KOPT-K1 (cell line): ENCODE measurements around the gene POFUT1.
"Not testable (repeated sequence)": the region's sequence is repeated elsewhere in the genome, so short reads cannot be mapped to it uniquely, and the experiment has no call there.

Source experiments
- H3K27ac ChIP-seq: fragments of 200-600 bp; sonication (generic); 2 replicates; pipeline ENCODE4 v1.5.1; 2016; ENCODE audit warnings: antibody characterized with exemption, mild to moderate bottlenecking, low read depth, low read length; ENCODE audit not compliant: poor library complexity, severe bottlenecking
- H3K36me3 ChIP-seq: fragments of 200-600 bp; sonication (generic); 2 replicates; pipeline ENCODE4 v1.5.1; 2017; ENCODE audit warnings: antibody characterized with exemption, mild to moderate bottlenecking, low read length, moderate library complexity; ENCODE audit not compliant: insufficient read depth
- H3K9me3 ChIP-seq: fragments of 200-600 bp; sonication (generic); 2 replicates; pipeline ENCODE4 v1.5.1; 2017; ENCODE audit warnings: antibody characterized with exemption, low read length, mild to moderate bottlenecking; ENCODE audit not compliant: insufficient read depth, poor library complexity, severe bottlenecking

The POFUT1 gene

GRCh38 chr20:32207626-32208498 lies at the start of gene POFUT1, which contains the start of gene PLAGL2:
Gene POFUT1 (plus strand): TSS chr20:32207880. CDS start chr20:32207942, 62 bp downstream.
Gene PLAGL2 (minus strand): TSS chr20:32207743. CDS start chr20:32202178, 5,565 bp downstream.
- H3K36me3 ChIP-seq, result peaks cover 67% of the 10 kb centered on the region
- no peaks in the 10 kb centered on the region for H3K9me3 ChIP-seq
- peak within 1 kb of the TSS; percentile 85 for H3K27ac ChIP-seq

GRCh38 chr20:32158351-32158750 lies 49.3 kb upstream of the POFUT1 start:
- no peaks in the 10 kb centered on the region for H3K9me3 ChIP-seq
- no peak overlapping the region for H3K27ac ChIP-seq
- H3K36me3 ChIP-seq, result peaks cover 96% of the 10 kb centered on the region

- H3K27ac ChIP-seq, result no peak overlapping the region
- no peaks in the 10 kb centered on the region for H3K9me3 ChIP-seq
- H3K36me3 ChIP-seq, result peaks cover 96% of the 10 kb centered on the region
Measured at GRCh38 chr20:32158943-32159660, 48.6 kb upstream of the POFUT1 start.

GRCh38 chr20:32159766-32160221 lies 47.9 kb upstream of the POFUT1 start:
- no peak overlapping the region for H3K27ac ChIP-seq
- no peaks in the 10 kb centered on the region for H3K9me3 ChIP-seq
- H3K36me3 ChIP-seq, result peaks cover 96% of the 10 kb centered on the region

GRCh38 chr20:32160341-32160740 lies 47.3 kb upstream of the POFUT1 start:
- H3K36me3 ChIP-seq, result peaks cover 96% of the 10 kb centered on the region
- no peak overlapping the region for H3K27ac ChIP-seq
- H3K9me3 ChIP-seq, result no peaks in the 10 kb centered on the region

- Histone ChIP-seq H3K36me3 (peaks cover 97% of the 10 kb centered on the region), H3K27ac (no peak overlapping the region)
Measured at GRCh38 chr20:32162351-32162750, 45.3 kb upstream of the POFUT1 start.

GRCh38 chr20:32163951-32164350 lies 43.7 kb upstream of the POFUT1 start:
- peaks cover 86% of the 10 kb centered on the region for H3K36me3 ChIP-seq
- H3K27ac ChIP-seq, result no peak overlapping the region
- H3K9me3 ChIP-seq, result no peaks in the 10 kb centered on the region

More at GRCh38 chr20:32162351-32162750, 45.3 kb upstream of the POFUT1 start:
- H3K9me3 ChIP-seq, result no peaks in the 10 kb centered on the region

GRCh38 chr20:32164984-32165735 lies 42.5 kb upstream of the POFUT1 start:
- Histone ChIP-seq H3K9me3 (no peaks in the 10 kb centered on the region), H3K36me3 (peaks cover 74% of the 10 kb centered on the region), H3K27ac (no peak overlapping the region)

- Histone ChIP-seq H3K27ac (no peak overlapping the region), H3K36me3 (peaks cover 66% of the 10 kb centered on the region), H3K9me3 (no peaks in the 10 kb centered on the region)
Measured at GRCh38 chr20:32165836-32166545, 41.7 kb upstream of the POFUT1 start.

- Histone ChIP-seq H3K27ac (no peak overlapping the region), H3K36me3 (peaks cover 50% of the 10 kb centered on the region), H3K9me3 (no peaks in the 10 kb centered on the region)
Measured at GRCh38 chr20:32167552-32167951, 40.1 kb upstream of the POFUT1 start.

- Histone ChIP-seq H3K36me3 (peaks cover 44% of the 10 kb centered on the region), H3K27ac (no peak overlapping the region), H3K9me3 (no peaks in the 10 kb centered on the region)
Measured at GRCh38 chr20:32168184-32168910, 39.3 kb upstream of the POFUT1 start.

- not testable (repeated sequence) for H3K9me3 ChIP-seq, H3K36me3 ChIP-seq, H3K27ac ChIP-seq
Measured at GRCh38 chr20:32177696-32178095, 30.0 kb upstream of the POFUT1 start.

GRCh38 chr20:32179515-32179914 lies 28.2 kb upstream of the POFUT1 start:
- Histone ChIP-seq H3K9me3 (no peaks in the 10 kb centered on the region), H3K36me3 (no peaks in the 10 kb centered on the region), H3K27ac (no peak overlapping the region)

- H3K27ac ChIP-seq, result no peak overlapping the region
- no peaks in the 10 kb centered on the region for H3K36me3 ChIP-seq
- H3K9me3 ChIP-seq, result no peaks in the 10 kb centered on the region
Measured at GRCh38 chr20:32179934-32180333, 27.7 kb upstream of the POFUT1 start.
